NAMALWA (cell line): Measurements from ENCODE around the gene C1orf167.

Source experiments
- DNase-seq: peaks from one replicate; pipeline ENCODE4 v3.0.0-alpha.2; 2015; ENCODE audit warnings: low spot score

The C1orf167 gene

DNA sequence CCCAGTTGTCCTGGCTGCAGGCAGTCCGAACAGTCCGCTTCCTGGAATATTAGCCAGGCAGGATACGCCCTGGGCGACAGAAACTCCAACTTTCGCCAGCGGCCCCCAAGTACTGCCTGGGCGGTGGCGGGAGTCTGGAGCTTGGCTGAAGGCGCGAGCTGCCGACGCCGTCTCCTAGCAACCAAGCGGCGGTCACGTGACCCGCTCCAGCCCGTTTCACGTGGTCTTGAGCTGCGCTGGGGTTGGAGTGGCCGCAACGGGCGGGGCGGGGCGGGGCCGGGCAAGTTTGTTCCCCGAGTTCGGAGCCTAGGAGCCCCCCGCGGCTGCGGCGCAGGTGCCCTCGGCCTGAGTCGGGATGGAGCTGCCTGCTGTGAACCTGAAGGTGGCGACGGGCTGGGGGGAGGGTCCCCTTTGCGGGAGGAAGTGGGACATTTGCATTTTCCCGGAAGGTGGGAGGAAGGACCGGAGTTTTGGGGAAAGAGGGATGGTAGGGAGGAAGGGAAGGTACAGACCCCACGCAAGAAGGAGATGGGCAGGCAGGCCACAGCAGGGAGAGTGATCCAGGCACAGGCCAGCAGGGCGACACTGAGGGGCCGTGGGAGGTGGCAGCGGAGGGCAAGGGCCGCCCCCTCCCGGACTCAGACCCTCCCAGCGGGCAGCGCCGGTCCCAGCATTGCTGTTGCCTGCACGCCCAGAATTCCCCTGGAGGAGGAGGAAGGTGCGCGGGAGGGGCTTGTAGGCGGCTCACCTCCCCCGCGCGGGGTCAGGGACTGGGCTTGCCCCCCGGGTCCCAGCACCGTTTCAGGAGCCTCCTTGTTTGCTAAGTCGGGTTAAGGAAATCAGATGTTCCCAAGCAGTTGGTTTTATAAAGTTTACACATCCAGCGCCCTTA is 25.9 kb upstream of the C1orf167 start, which contains the start of gene AGTRAP:
Gene AGTRAP, plus strand, starts transcription at position 283 of the 892 bp plus-strand sequence. Its CDS starts 73 bp downstream, at position 356.
- DNase-seq = peak; percentile 96

DNA sequence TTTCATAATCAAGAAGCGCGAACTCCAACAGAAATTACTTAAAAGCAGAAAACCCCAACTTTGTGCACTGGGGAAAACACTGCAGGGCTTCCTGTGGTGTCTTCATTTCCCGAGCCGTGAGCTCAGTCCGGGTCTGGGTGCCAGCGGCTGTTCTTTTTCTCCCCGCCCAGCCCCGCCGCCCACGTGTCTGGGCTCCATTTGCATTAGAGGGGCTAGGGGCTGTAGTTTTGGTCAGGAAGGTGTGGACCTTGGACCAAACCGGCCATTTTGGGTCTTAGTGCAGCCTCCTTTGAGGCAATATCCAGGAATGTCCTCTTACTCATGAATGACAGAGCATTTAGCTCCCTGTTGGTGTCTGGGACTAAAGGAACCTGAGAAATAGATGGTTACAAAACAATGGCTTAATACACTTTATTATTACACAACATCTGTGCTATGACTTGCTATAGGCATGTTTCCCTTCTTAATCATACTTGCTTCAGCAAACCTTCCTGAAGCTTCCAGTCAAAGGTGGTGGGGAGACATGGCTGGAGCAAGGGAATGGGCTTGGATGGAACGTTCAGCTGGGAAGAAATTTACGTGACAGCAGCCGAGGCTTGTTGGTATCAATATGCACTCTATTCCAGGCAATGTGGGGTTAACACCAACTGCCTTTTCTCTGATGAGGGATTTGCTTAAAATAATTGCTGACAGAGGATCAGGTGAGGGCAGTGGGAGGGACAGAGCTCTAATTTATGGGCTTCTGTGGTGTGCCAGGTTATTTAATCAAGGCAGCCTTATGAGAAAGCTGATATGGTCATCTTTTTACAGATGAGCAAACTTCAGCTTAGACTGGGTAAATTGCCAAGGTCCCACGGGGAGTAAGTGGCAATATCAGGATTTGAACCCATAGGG is 25.0 kb upstream of the C1orf167 start:
- peak; percentile 80 for DNase-seq

DNA sequence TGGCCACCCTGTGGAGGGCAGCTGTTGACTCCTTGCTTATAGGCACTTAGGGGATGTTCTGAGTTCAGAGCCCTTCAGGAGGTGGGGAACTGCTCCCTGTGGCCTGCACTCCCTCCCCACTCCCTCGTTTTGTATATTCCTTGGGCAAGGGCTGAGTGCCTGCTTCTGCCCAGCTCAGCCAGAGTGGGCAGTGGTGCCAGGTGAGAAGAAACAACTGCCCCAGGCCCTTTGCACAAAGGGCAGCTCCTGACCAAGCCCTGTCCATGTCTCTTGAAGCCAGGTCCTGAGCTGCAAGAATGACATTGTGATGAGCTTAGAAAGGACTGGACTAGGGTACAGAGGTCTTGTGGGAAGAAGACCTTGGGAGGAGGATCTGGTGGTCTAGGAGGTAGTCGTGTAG is 23.9 kb upstream of the C1orf167 start:
- no peak for DNase-seq

GRCh38 chr1:11738783-11739182 is 23.2 kb upstream of the C1orf167 start:
- no peak for DNase-seq

- no peak for DNase-seq
Observed at GRCh38 chr1:11740258-11741192, 21.5 kb upstream of the C1orf167 start.

DNA sequence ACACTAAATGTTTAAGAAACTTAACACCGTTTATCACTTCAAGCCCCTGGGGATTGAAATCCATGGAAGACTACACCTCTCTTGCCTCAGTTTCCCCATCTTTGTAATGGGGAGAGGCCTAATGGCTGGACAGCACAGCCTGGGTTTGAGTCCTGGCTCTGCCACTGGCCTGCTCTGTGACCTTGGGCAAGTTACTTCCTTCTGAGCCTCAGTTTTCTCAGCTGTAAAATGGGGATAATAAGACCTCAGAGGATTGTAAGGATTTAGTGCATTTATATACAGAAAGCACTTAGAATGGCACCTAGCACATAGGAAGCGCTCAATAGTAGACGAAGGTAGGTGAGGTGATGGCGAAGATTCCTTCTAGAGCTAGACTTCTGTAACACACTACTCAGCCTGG is 20.5 kb upstream of the C1orf167 start:
- no peak for DNase-seq

GRCh38 chr1:11741919-11742558 is 20.0 kb upstream of the C1orf167 start:
- DNase-seq = peak; percentile 31

DNA sequence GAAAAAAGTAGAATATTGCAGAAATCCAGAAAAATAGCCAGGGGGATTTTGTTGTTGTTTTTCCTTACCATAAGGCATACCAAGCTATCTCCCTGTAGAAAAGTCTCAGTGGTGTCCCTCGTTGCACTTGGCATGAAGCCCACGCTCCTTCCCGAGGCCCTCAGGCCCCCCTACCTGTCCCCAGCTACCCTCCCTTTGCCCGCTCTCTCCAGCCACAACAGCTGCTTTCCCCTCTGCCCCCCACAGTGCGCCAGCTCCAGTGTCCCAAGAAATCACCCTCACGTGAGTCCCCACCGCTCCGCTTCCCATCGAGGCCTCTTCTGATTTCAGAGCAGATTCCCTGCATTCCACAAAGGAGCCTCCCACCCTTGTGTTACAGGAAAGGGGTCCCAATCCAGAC is 17.7 kb upstream of the C1orf167 start:
- DNase-seq = no peak

- DNase-seq = no peak
Observed at GRCh38 chr1:11746092-11746491, 15.9 kb upstream of the C1orf167 start.

DNA sequence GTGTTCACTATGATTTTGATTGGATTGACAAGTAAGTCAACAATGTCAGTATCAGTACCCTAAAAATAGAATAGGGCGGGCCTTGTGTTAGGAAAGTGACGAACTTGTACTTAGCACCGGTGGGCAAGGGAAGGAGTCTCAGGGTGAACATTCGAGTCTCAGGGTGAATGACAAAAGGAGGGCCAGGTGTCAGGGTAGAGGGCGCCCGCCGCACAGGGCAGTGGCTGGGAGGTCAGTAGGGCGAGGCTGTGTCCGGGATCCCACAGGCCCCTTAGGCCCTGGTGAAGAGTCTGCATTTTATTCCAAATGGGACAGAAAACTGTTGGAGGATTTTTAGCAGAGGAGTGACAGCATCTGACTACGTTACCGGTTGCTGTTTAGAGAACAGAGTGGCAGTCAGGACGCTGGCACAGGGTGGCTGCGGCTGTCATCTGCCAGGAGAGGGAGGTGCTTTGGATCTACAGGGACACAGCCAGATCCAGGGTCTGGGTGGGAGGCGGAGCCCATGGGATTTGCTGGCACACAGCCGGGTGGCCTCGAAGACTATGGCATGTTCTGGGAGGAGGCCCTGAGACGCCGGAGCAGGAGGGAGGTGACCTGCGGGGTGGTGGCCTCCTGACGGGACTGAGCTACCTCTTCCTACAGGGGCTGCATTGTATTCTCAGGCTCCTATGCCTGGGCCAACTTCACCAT is 15.1 kb upstream of the C1orf167 start:
- DNase-seq = no peak

DNA sequence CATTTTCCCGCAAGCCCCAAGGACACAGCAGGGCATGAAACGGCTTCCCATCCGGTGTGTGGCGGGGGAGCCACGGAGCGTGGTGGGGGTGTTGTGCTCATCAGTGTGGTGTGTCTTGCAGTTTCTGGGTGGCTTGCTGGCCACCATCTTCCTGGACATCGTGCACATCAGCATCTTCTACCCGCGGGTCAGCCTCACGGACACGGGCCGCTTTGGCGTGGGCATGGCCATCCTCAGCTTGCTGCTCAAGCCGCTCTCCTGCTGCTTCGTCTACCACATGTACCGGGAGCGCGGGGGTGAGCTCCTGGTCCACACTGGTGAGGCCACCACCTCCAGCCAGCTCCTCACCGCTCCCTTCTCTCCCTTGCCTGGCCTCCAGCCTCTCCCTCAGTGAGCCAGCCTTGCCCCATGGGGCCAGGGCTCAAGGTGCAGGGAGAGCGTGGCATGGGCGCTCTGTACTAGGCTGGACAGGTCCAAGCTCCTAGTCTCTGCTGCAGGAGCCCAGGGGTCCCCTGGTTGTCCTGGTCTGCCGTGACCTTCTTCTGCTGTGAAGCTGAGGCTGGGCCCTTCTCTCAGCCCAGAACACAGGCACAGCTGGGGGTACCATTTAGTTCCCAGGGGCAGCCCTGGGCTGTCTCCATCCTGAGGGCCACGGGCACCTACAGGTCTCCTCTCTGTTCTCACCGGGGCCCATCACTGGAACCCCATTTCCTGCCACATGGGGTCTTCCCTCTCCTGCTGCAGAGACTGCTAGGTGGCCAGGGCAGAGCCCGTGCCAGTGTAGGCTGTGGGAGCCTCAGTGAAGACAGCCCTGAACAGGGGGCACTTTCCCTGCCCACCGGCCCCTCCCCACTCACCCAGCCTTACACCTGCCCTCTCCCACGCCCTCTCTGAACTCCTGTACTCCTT is 13.4 kb upstream of the C1orf167 start:
- DNase-seq = no peak

DNA sequence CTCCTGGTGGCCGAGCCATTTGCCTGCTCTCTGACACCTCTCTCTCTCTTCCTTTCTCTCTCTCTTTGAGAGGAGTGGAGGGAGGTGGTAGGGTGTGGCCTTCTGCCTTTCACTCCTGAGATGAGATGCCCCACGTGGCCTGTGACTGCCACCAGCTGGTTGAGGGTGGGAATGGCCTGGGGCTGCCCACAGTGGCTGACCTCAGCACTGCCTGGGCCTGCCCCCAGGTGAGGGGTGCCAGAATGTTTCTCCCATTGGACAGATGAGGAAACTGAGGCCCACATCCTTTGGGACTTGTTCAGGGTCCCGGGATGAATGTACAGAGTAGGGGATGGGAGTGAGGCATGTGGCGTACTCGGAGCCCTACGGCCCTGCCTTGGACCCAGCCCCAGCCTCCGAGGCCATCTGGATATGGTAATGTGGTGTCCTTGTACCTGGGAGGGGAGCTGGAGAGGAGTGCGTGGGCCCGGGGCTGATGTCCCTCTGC is 12.7 kb upstream of the C1orf167 start:
- peak; percentile 62 for DNase-seq

DNA sequence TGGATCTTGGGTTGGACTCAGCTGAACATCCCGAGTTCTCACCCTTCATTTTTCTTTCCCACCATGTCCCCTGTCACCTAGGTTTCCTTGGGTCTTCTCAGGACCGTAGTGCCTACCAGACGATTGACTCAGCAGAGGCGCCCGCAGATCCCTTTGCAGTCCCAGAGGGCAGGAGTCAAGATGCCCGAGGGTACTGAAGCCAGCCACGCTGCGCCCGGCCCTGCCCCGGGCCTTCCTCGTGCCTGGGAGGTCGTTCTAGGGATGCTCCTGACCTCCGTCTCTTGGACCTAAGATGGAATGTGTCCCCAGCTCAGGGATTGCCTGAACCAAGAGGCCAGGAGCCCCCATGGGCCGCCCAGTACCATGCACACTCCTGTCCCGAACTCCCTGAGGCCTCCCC is 12.0 kb upstream of the C1orf167 start:
- no peak for DNase-seq

- DNase-seq = no peak
Observed at GRCh38 chr1:11751087-11751486, 10.9 kb upstream of the C1orf167 start.

- DNase-seq = no peak
Observed at GRCh38 chr1:11752359-11753088, 9.5 kb upstream of the C1orf167 start.

GRCh38 chr1:11753555-11754208 is 8.3 kb upstream of the C1orf167 start:
- DNase-seq = no peak

DNA sequence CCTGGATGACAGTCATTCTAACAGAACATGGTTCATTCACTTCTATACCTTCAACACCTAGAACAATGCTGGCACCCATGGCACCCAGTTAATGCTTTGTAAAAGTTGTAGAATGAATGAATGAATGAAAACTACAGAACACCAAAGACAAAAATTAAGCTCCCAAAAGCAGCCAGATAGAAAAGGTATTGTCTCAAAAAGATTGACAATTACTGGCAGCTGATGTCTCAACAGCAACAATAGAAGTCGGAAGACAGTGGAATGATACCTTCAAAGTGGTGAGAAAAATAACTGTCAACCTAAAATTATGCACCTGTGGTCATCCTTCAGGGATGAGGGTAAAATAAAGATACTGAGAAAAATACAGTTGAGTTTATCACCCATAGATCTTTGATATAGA is 4.9 kb upstream of the C1orf167 start:
- DNase-seq = no peak

GRCh38 chr1:11759791-11760190 is 2.2 kb upstream of the C1orf167 start:
- DNase-seq = no peak
